HL-60 (cell line): ENCODE data around the gene ZNRF4.

Experiments used
- DNase-seq, 2 experiments: peaks; one replicate each; pipeline ENCODE4 v3.0.0-alpha.2; 2010 to 2020; ENCODE audit warnings: low read depth in 1 of 2, low spot score in 1 of 2
- H3K27ac ChIP-seq: fragments of 250-450 bp; sonication (Bioruptor Pico); replicated peaks from 2 replicates; pipeline ENCODE4 v1.5.1; 2020; ENCODE audit warnings: mild to moderate bottlenecking, moderate library complexity
- H3K27me3 ChIP-seq: fragments of 250-450 bp; sonication (Bioruptor Pico); 2 replicates; pipeline ENCODE4 v1.5.1; 2021; ENCODE audit warnings: mild to moderate bottlenecking, moderate library complexity; ENCODE audit not compliant: insufficient read depth, poor library complexity, severe bottlenecking
- H3K4me3 ChIP-seq: replicated peaks from 2 replicates; pipeline ENCODE4 v1.5.1; 2011; ENCODE audit warnings: mild to moderate bottlenecking, control low read depth, low read length; ENCODE audit not compliant: insufficient read depth
- GABPA ChIP-seq: IDR thresholded peaks from 2 replicates; pipeline ENCODE4 v1.6.1; 2012; ENCODE audit warnings: low read depth
- POLR2AphosphoS5 ChIP-seq: IDR thresholded peaks from 2 replicates; pipeline ENCODE4 v1.6.1; 2012; ENCODE audit warnings: low read depth
- SPI1 ChIP-seq: IDR thresholded peaks from 2 replicates; pipeline ENCODE4 v1.6.1; 2012; ENCODE audit warnings: low read depth, mild to moderate bottlenecking, borderline replicate concordance
- TF ChIP-seq, protein P1 (sequence below): IDR thresholded peaks from one replicate; pipeline ENCODE4 v1.5.1; 2011; ENCODE audit warnings: low read length, control low read depth, inconsistent platforms; ENCODE audit not compliant: insufficient read depth
- TF ChIP-seq, protein P2 (sequence below): IDR thresholded peaks from 2 replicates; pipeline ENCODE4 v1.6.1; 2012; ENCODE audit warnings: low read depth; ENCODE audit not compliant: insufficient replicate concordance

The ZNRF4 gene

GRCh38 chr19:5487222-5487621 is 32.0 kb downstream of the ZNRF4 start:
- Histone ChIP-seq H3K27ac (no peak overlapping the region), H3K4me3 (no peak overlapping the region), H3K27me3 (no peaks in the 10 kb centered on the region)
- TF ChIP-seq GABPA = no peak
- TF ChIP-seq, protein P1, sequence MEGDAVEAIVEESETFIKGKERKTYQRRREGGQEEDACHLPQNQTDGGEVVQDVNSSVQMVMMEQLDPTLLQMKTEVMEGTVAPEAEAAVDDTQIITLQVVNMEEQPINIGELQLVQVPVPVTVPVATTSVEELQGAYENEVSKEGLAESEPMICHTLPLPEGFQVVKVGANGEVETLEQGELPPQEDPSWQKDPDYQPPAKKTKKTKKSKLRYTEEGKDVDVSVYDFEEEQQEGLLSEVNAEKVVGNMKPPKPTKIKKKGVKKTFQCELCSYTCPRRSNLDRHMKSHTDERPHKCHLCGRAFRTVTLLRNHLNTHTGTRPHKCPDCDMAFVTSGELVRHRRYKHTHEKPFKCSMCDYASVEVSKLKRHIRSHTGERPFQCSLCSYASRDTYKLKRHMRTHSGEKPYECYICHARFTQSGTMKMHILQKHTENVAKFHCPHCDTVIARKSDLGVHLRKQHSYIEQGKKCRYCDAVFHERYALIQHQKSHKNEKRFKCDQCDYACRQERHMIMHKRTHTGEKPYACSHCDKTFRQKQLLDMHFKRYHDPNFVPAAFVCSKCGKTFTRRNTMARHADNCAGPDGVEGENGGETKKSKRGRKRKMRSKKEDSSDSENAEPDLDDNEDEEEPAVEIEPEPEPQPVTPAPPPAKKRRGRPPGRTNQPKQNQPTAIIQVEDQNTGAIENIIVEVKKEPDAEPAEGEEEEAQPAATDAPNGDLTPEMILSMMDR = no peak
- TF ChIP-seq SPI1 = no peak
- TF ChIP-seq, protein P2, sequence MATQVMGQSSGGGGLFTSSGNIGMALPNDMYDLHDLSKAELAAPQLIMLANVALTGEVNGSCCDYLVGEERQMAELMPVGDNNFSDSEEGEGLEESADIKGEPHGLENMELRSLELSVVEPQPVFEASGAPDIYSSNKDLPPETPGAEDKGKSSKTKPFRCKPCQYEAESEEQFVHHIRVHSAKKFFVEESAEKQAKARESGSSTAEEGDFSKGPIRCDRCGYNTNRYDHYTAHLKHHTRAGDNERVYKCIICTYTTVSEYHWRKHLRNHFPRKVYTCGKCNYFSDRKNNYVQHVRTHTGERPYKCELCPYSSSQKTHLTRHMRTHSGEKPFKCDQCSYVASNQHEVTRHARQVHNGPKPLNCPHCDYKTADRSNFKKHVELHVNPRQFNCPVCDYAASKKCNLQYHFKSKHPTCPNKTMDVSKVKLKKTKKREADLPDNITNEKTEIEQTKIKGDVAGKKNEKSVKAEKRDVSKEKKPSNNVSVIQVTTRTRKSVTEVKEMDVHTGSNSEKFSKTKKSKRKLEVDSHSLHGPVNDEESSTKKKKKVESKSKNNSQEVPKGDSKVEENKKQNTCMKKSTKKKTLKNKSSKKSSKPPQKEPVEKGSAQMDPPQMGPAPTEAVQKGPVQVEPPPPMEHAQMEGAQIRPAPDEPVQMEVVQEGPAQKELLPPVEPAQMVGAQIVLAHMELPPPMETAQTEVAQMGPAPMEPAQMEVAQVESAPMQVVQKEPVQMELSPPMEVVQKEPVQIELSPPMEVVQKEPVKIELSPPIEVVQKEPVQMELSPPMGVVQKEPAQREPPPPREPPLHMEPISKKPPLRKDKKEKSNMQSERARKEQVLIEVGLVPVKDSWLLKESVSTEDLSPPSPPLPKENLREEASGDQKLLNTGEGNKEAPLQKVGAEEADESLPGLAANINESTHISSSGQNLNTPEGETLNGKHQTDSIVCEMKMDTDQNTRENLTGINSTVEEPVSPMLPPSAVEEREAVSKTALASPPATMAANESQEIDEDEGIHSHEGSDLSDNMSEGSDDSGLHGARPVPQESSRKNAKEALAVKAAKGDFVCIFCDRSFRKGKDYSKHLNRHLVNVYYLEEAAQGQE = no peak
- no peak for TF ChIP-seq POLR2AphosphoS5
- DNase-seq = no peak

DNA sequence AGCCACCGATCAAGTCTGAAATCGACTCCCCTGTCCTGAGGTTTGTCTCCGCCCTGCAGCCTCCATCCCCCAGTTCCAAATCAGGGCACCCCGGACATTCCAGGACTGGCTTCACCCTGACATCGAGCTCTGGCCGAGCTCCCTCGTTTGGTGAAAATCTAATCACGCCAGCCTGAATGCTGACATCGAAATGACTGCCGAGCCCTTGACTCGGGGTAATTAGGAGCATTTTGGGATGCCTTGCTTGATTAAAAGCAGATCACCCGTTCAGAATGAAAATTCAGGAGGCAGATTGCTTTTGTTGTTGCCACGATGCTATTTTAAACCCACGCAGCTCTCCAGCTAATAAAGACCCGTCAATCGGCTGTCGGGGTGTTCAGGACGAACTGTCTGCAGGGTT is 34.3 kb downstream of the ZNRF4 start:
- no peak for DNase-seq
- TF ChIP-seq, protein P2 = no peak
- TF ChIP-seq GABPA = no peak
- no peak for TF ChIP-seq POLR2AphosphoS5
- no peak for TF ChIP-seq SPI1
- TF ChIP-seq, protein P1 = no peak
- Histone ChIP-seq H3K27me3 (peaks cover 11% of the 10 kb centered on the region), H3K4me3 (no peak overlapping the region), H3K27ac (no peak overlapping the region)

DNA sequence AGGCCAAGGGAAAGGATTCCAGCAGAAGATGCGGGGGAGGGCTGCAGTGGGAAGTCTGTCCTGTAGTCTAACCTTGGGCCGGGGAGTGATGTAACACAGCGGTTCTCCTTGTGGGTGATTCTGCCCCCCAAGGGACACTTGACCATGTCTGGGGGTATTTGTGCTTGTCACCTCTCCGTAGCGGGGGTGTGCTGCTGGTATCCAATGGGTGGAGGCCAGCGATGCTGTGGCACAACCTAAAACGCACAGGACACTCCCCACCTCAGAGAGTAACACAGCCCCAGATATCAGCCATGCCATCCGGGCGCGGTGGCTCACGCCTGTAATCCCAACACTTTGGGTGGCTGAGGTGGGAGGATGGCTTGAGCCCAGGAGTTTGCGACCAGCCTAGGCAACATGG is 36.3 kb downstream of the ZNRF4 start:
- no peak overlapping the region for H3K4me3 ChIP-seq
- no peak overlapping the region for H3K27ac ChIP-seq
- peaks cover 11% of the 10 kb centered on the region for H3K27me3 ChIP-seq
- DNase-seq = no peak
- TF ChIP-seq, protein P2 = no peak
- TF ChIP-seq POLR2AphosphoS5 (no peak), GABPA (no peak), SPI1 (no peak)
- TF ChIP-seq, protein P1 = no peak
